Renal cortex interstitium (tissue), 11 donors: ENCODE measurements around the gene TFIP11. TPM values are rescaled to one million over a fixed set of nuclear protein-coding genes. Genes with fewer than 3 reads are reported as not detected.
"Not testable (repeated sequence)": the region's sequence is repeated elsewhere in the genome, so short reads cannot be mapped to it uniquely, and the experiment has no call there.

Source experiments
- DNase-seq, 11 donors: peaks; one replicate each; pipeline ENCODE4 v3.0.0-alpha.2; 2013; ENCODE audit warnings: low read depth in 9 of 11, low spot score in 4 of 11; ENCODE audit errors: extremely low read depth in 1 of 11
- polyA plus RNA-seq, 3 donors: library from polyadenylated mRNA; unstranded; fragments of 120-200 nt; gene quantifications; one replicate each; pipeline ENCODE4 v1.2.1, GENCODE V29; 2013; ENCODE audit not compliant: insufficient read length in 3 of 3

Gene TFIP11
- polyA plus RNA-seq, 3 donors: 40.8 to 48.8 (median 46.3) TPM

GRCh38 chr22:26547426-26547825 lies 35.2 kb upstream of the TFIP11 start:
- no peak for DNase-seq

GRCh38 chr22:26546282-26546681 lies 34.0 kb upstream of the TFIP11 start:
- DNase-seq: no peak

DNA sequence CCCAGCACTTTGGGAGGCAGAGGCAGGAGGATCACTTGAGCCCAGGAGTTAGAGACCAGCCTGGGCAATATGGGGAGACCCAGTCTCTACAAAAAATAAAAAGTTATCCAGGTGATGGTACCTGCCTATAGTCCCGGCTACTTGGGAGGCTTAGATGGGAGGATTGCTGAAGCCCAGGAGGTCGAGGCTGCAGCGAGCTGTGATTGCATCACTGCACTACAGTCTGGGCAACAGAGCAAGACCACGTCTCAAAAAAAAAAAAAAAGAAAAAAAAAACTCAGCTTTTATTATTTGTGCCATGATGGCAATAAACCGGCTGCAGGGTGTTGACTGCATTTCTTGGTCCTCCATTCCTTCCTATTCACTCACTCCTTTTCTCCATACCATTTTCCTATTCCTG lies 33.6 kb upstream of the TFIP11 start:
- DNase-seq: no peak

DNA sequence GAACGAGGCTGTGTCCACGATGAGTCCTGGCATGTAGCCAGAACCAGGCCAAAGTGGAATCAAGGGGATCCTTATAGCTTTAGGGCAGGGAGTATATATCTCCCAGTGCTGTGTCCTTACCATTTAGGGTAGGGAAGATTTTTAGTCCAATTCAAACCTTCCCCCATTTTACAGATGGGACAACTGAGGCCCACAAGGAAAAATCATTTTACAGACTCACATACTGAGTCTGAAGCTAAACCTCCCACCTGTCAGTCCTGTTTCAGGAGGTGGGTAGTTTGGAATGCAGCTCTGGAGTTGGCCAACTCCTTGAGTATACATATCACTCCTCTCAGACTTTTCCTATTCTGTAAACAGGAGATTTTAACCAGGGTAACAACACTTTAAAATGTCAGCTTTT lies 33.1 kb upstream of the TFIP11 start:
- no peak for DNase-seq

DNA sequence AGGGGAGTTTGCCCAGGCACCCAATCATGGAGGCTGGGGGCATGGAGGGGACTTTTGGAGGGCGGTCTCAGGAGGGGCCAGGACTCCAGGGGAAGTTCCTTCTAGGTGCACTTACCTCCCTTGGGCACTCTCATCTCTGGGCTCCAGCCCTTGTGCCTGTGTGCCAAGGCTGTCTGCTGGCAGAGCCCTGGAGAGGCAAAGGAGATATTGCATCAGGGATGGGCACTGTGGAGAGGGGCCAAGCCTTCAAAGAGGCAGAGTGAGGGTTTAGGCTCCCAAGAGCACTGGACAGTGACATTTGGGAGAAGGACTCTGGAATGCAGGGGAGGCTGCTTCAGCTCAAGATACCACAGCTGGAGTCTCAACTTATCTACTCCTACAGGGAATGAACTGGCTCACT lies 32.2 kb upstream of the TFIP11 start:
- no peak for DNase-seq

- no peak for DNase-seq
Observed at GRCh38 chr22:26542831-26543230, 30.6 kb upstream of the TFIP11 start.

- no peak for DNase-seq
Observed at GRCh38 chr22:26541167-26541819, 29.0 kb upstream of the TFIP11 start.

DNA sequence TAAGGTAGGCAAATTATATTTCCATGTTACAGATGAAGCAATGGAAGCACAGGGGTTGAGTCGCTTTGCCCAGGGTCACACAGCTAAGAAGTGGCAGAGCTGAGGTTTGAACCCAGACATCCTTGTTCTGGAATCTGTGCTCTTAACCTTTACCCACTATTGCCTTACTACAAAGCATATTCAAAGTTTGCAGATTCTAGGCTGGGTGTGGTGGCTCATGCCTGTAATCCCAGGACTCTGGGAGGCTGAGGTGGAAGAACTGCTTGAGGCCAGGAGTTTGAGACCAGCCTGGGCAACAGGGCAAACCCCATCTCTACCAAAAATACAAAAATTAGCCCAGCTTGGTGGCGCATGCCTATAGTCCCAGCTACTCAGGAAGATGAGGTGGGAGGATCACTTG lies 27.8 kb upstream of the TFIP11 start:
- DNase-seq: no peak

- DNase-seq: no peak
Observed at GRCh38 chr22:26536762-26537134, 24.5 kb upstream of the TFIP11 start.

GRCh38 chr22:26536056-26536761 lies 23.9 kb upstream of the TFIP11 start:
- no peak for DNase-seq

GRCh38 chr22:26535603-26535908 lies 23.3 kb upstream of the TFIP11 start:
- DNase-seq: no peak

GRCh38 chr22:26534874-26535602 lies 22.8 kb upstream of the TFIP11 start:
- DNase-seq: no peak

- DNase-seq: no peak
Observed at GRCh38 chr22:26534171-26534855, 22.0 kb upstream of the TFIP11 start.

GRCh38 chr22:26529345-26529744 lies 17.1 kb upstream of the TFIP11 start:
- DNase-seq: no peak

- DNase-seq: not testable (repeated sequence)
Observed at GRCh38 chr22:26528518-26528917, 16.2 kb upstream of the TFIP11 start.

DNA sequence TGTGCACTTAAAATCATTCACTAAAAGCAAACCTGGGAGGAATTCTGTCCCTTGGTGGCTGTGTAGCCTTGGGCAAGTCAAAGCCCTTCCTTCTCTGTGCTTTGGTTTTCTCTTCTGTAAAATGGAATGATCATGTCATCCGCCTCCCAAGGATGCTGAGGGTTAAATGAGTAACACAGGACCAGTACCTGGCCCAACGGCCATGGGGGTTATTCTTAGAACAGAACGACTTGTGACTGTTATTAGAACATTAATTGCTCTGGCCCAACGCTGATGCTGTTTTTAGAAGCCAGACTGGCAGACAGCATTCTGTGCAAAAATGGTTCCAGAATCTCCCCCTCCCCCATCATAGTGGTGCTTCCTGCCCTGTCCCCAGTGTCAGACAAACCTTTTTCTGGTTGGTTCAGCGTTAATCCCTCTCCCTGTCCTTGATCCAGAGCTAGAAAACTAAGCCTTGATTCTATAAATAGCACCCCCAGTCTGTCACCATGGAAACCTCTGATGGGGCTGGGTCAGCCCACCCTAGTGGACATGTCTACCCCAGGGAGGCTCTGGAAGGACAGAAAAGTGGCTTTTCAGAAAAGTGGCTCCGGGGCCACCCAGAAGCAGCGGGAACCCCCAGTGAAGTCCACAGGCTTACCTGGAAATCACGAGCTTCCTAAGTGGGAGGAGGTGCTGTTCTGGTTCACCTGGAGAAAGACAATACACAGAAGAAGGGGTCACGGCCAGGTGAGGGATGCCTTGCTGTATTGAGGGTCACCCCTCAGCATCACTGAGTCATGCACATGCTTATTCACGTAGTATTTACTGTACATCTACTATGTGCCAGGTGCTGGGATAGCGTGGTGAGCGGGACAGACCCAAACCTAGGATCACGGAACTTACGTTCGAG lies 15.5 kb upstream of the TFIP11 start:
- DNase-seq: no peak

GRCh38 chr22:26527167-26527566 lies 14.9 kb upstream of the TFIP11 start:
- DNase-seq: no peak

DNA sequence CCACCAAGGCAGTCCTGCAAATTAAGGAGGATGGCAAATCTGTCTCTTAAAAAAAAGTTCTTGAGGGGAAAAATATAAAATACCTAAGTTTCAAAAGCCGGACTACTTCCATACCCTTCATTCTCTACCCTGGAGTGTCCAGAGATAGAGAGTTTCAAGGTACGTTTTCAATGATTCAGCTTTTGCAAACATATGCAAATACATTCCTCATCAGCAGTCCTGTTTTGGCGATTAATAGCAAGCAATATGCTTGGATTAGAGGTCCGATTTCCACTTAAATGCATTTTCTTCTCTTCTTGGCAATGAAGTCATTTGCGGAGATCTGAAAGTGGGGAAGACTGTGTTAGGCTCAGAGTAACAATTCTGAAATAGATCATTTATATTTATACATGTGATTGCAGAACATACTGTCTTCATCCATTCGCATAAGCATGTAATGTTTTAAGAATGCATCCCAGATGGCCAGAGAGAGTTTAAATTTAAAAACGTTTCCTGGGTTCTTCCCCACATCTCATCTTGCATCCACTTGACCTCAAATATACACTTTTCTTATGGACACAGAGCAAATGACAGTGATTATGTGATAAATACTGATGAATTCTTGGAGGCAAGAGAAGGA lies 13.8 kb upstream of the TFIP11 start:
- DNase-seq: no peak

DNA sequence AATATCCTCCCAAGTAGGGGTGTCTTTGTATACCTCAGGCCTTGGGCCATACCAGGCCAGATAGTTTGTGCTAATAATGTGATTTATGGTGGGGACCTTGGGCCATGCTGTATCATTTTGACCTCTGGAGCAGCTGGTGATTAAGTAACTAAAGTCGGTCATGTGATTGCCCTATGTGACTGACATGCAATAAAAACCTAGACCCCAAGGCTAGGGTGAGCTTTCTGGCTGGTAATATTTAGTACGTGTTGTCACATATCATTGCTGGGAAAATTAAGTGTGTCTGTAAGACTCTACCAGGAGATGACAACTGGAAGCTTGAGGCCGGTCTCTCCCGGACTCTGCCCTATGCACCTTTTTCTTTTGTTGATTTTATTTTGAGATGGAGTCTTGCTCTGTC lies 12.6 kb upstream of the TFIP11 start:
- no peak for DNase-seq
